H9 (cell line): ENCODE measurements around the gene C1QB. TPM values are rescaled to one million over a fixed set of nuclear protein-coding genes. Genes with fewer than 3 reads are reported as not detected.

Source experiments
- DNase-seq: peaks from one replicate; pipeline ENCODE4 v3.0.0-alpha.2; 2017
- H2AFZ ChIP-seq: one replicate; pipeline ENCODE4 v1.6.1; 2013; ENCODE audit warnings: mild to moderate bottlenecking, low read length, control low read depth, moderate library complexity
- H2AK5ac ChIP-seq: 2 replicates; pipeline ENCODE4 v1.6.1; 2013; ENCODE audit warnings: low read length, control low read depth, mixed read lengths; ENCODE audit not compliant: insufficient read length
- H2BK120ac ChIP-seq: one replicate; pipeline ENCODE4 v1.6.1; 2013; ENCODE audit warnings: low read depth, mild to moderate bottlenecking, low read length, control low read depth, inconsistent platforms; ENCODE audit not compliant: poor library complexity, severe bottlenecking
- H2BK12ac ChIP-seq: 2 replicates; pipeline ENCODE4 v1.6.1; 2013; ENCODE audit warnings: low read length, control low read depth, mixed read lengths, low read depth; ENCODE audit not compliant: insufficient read length
- H2BK15ac ChIP-seq: 2 replicates; pipeline ENCODE4 v1.6.1; 2013; ENCODE audit warnings: low read depth, low read length, control low read depth
- H2BK20ac ChIP-seq: one replicate; pipeline ENCODE4 v1.6.1; 2013; ENCODE audit warnings: low read depth, mild to moderate bottlenecking, low read length, control low read depth, inconsistent platforms; ENCODE audit not compliant: poor library complexity, severe bottlenecking
- H2BK5ac ChIP-seq: 2 replicates; pipeline ENCODE4 v1.6.1; 2013; ENCODE audit warnings: low read length, control low read depth, mixed read lengths; ENCODE audit not compliant: insufficient read length
- H3K14ac ChIP-seq: 2 replicates; pipeline ENCODE4 v1.6.1; 2013; ENCODE audit warnings: low read length, control low read depth; ENCODE audit not compliant: insufficient read depth
- H3K18ac ChIP-seq: 2 replicates; pipeline ENCODE4 v1.6.1; 2013; ENCODE audit warnings: low read depth, mild to moderate bottlenecking, mixed read lengths, low read length, control low read depth; ENCODE audit not compliant: insufficient read length
- H3K23ac ChIP-seq: 2 replicates; pipeline ENCODE4 v1.6.1; 2013; ENCODE audit warnings: low read length, control low read depth, mixed read lengths, low read depth; ENCODE audit not compliant: insufficient read length
- H3K23me2 ChIP-seq: 2 replicates; pipeline ENCODE4 v1.6.1; 2013; ENCODE audit warnings: low read depth, mild to moderate bottlenecking, mixed read lengths, low read length, control low read depth; ENCODE audit not compliant: insufficient read length, poor library complexity, severe bottlenecking
- H3K27ac ChIP-seq: 2 replicates; pipeline ENCODE4 v1.5.1; 2013; ENCODE audit warnings: low read length, control low read depth, mixed read lengths, low read depth; ENCODE audit not compliant: insufficient read length
- H3K27me3 ChIP-seq: 2 replicates; pipeline ENCODE4 v1.6.1; 2013; ENCODE audit warnings: low read length, control low read depth, inconsistent platforms; ENCODE audit not compliant: insufficient read depth
- H3K4ac ChIP-seq: 2 replicates; pipeline ENCODE4 v1.6.1; 2013; ENCODE audit warnings: low read depth, mild to moderate bottlenecking, control low read depth, inconsistent platforms, low read length, moderate library complexity
- H3K4me1 ChIP-seq: 2 replicates; pipeline ENCODE4 v1.6.1; 2013; ENCODE audit warnings: low read length, control low read depth, inconsistent platforms; ENCODE audit not compliant: insufficient read depth
- H3K4me2 ChIP-seq: 2 replicates; pipeline ENCODE4 v1.6.1; 2013; ENCODE audit warnings: low read length, control low read depth, mixed read lengths; ENCODE audit not compliant: insufficient read length, insufficient read depth
- H3K56ac ChIP-seq: 2 replicates; pipeline ENCODE4 v1.6.1; 2013; ENCODE audit warnings: low read depth, mild to moderate bottlenecking, mixed read lengths, low read length, control low read depth; ENCODE audit not compliant: insufficient read length
- H3K79me1 ChIP-seq: 2 replicates; pipeline ENCODE4 v1.6.1; 2013; ENCODE audit warnings: low read depth, mild to moderate bottlenecking, moderate library complexity, low read length, control low read depth, inconsistent platforms; ENCODE audit not compliant: insufficient read depth, poor library complexity, severe bottlenecking
- H3K79me2 ChIP-seq: 2 replicates; pipeline ENCODE4 v1.6.1; 2013; ENCODE audit warnings: low read length, control low read depth, inconsistent platforms; ENCODE audit not compliant: insufficient read depth
- H3K9ac ChIP-seq: 2 replicates; pipeline ENCODE4 v1.6.1; 2013; ENCODE audit warnings: low read length, control low read depth, mixed read lengths; ENCODE audit not compliant: insufficient read length; ENCODE audit errors: extremely low read depth
- H3K9me3 ChIP-seq: one replicate; pipeline ENCODE4 v1.6.1; 2013; ENCODE audit warnings: low read depth, low read length, inconsistent platforms; ENCODE audit not compliant: control insufficient read depth
- H3T11ph ChIP-seq: one replicate; pipeline ENCODE4 v1.6.1; 2013; ENCODE audit warnings: mild to moderate bottlenecking, low read length, control low read depth, inconsistent platforms
- H4K20me1 ChIP-seq: one replicate; pipeline ENCODE4 v1.6.1; 2013; ENCODE audit not compliant: control insufficient read depth, insufficient read length, insufficient read depth
- H4K5ac ChIP-seq: 2 replicates; pipeline ENCODE4 v1.6.1; 2013; ENCODE audit warnings: low read depth, mild to moderate bottlenecking, mixed read lengths, low read length, control low read depth; ENCODE audit not compliant: insufficient read length
- H4K8ac ChIP-seq: replicated peaks from 2 replicates; pipeline ENCODE4 v1.6.1; 2013; ENCODE audit warnings: low read length, control low read depth, mixed read lengths, low read depth; ENCODE audit not compliant: insufficient read length
- H4K91ac ChIP-seq: 2 replicates; pipeline ENCODE4 v1.6.1; 2013; ENCODE audit warnings: low read depth, mild to moderate bottlenecking, moderate library complexity, mixed read lengths, low read length, control low read depth; ENCODE audit not compliant: insufficient read length
- H3K27ac Mint-ChIP-seq, 3 experiments: 2 replicates in 2 of 3; 3 replicates in 1 of 3; pipeline ENCODE4 v1.8.0; 2020 to 2021; ENCODE audit warnings: mixed read lengths in 3 of 3, mild to moderate bottlenecking in 1 of 3, moderate library complexity in 1 of 3
- H3K27me3 Mint-ChIP-seq: 2 replicates; pipeline ENCODE4 v1.8.0; 2021; ENCODE audit warnings: low read depth, mild to moderate bottlenecking, moderate library complexity, mixed read lengths
- H3K36me3 Mint-ChIP-seq, 3 experiments: 2 replicates in 2 of 3; 3 replicates in 1 of 3; pipeline ENCODE4 v1.8.0; 2020 to 2021; ENCODE audit warnings: low read depth in 3 of 3, mixed read lengths in 3 of 3; ENCODE audit not compliant: insufficient read depth in 1 of 3
- H3K4me1 Mint-ChIP-seq, 2 experiments: 2 replicates each; pipeline ENCODE4 v1.8.0; 2020; ENCODE audit warnings: mixed read lengths in 2 of 2
- H3K4me3 Mint-ChIP-seq, 2 experiments: 2 replicates in 1 of 2; 3 replicates in 1 of 2; pipeline ENCODE4 v1.8.0; 2020 to 2021; ENCODE audit warnings: mild to moderate bottlenecking in 2 of 2, mixed read lengths in 2 of 2, moderate library complexity in 1 of 2
- H3K9me3 Mint-ChIP-seq, 2 experiments: 2 replicates in 1 of 2; 3 replicates in 1 of 2; pipeline ENCODE4 v1.8.0; 2020; ENCODE audit warnings: mild to moderate bottlenecking in 2 of 2, mixed read lengths in 2 of 2, moderate library complexity in 1 of 2
- CTCF ChIP-seq: fragments of 200-600 bp; sonication (generic); conservative IDR thresholded peaks from 3 replicates; pipeline ENCODE4 v1.8.0; 2021; ENCODE audit warnings: antibody characterized with exemption, mild to moderate bottlenecking
- WGBS: extraction: QIAGEN DNeasy Blood & Tissue Kit; methylation state at CpG from one replicate; pipeline ENCODE4 v1.1.7; 2013; ENCODE audit warnings: missing lambda C conversion rate, low lambda C conversion rate, mixed read lengths; ENCODE audit not compliant: insufficient read length; ENCODE audit errors: extremely low coverage; 5-methylcytosine and 5-hydroxymethylcytosine counted together
- total RNA-seq: library from RNA; stranded (reverse); gene quantifications from 2 replicates; pipeline ENCODE4 v1.2.1, GENCODE V29; 2021

C1QB gene
- total RNA-seq, 1 experiment from 2014 or later, result not detected

GRCh38 chr1:22638476-22639234, 14.4 kb upstream of the C1QB start:
- Histone ChIP-seq H4K20me1 (peaks cover 3% of the 10 kb centered on the region), H3K27ac (no peak overlapping the region), H2BK15ac (no peak overlapping the region), H3K9ac (no peak overlapping the region), H3K4ac (no peak overlapping the region), H3K79me1 (no peaks in the 10 kb centered on the region), H2AK5ac (no peak overlapping the region), H3T11ph (no peak overlapping the region), H3K14ac (no peak overlapping the region; the same call in 1 of the 2 replicates), H2BK20ac (no peak overlapping the region), H2BK120ac (no peak overlapping the region), H4K8ac (no peak overlapping the region), H3K18ac (no peak overlapping the region), H2BK12ac (no peak overlapping the region), H4K5ac (no peak overlapping the region), H2BK5ac (no peak overlapping the region), H3K79me2 (no peaks in the 10 kb centered on the region), H4K91ac (no peak overlapping the region), H3K4me1 (no peaks in the 10 kb centered on the region), H3K56ac (no peak overlapping the region), H3K23ac (no peak overlapping the region), H3K4me2 (peak overlapping the region; percentile 1), H3K27me3 (no peaks in the 10 kb centered on the region), H3K9me3 (no peaks in the 10 kb centered on the region), H2AFZ (no peak overlapping the region), H3K23me2 (no peaks in the 10 kb centered on the region)
- Mint-ChIP-seq H3K4me1 (peaks cover 6 to 9% of the 10 kb centered on the region in 2 experiments), H3K27ac (peak overlapping the region in 1 of 3 experiments; percentile 89; a peak in 2 of 7 replicates), H3K9me3 (no peaks in the 10 kb centered on the region), H3K27me3 (peaks cover 3% of the 10 kb centered on the region), H3K36me3 (no peaks in the 10 kb centered on the region; a peak in 1 of 7 replicates), H3K4me3 (no peak overlapping the region; a peak in 1 of 5 replicates)
- TF ChIP-seq CTCF, result no peak
- no peak for DNase-seq
- WGBS, result no CpG with 5 or more reads among the region's 23 CpGs
